HUDEP-2 (cell line): Measurements from ENCODE around the gene SMG5.
"Not testable (repeated sequence)": the region's sequence is repeated elsewhere in the genome, so short reads cannot be mapped to it uniquely, and the experiment has no call there.

Experiments used
- DNase-seq, 76 experiments: peaks; one replicate each; lab custom pipeline; 2025; ENCODE audit not compliant: unreplicated experiment in 76 of 76; lab: John Stamatoyannopoulos, UW

Gene SMG5

DNA sequence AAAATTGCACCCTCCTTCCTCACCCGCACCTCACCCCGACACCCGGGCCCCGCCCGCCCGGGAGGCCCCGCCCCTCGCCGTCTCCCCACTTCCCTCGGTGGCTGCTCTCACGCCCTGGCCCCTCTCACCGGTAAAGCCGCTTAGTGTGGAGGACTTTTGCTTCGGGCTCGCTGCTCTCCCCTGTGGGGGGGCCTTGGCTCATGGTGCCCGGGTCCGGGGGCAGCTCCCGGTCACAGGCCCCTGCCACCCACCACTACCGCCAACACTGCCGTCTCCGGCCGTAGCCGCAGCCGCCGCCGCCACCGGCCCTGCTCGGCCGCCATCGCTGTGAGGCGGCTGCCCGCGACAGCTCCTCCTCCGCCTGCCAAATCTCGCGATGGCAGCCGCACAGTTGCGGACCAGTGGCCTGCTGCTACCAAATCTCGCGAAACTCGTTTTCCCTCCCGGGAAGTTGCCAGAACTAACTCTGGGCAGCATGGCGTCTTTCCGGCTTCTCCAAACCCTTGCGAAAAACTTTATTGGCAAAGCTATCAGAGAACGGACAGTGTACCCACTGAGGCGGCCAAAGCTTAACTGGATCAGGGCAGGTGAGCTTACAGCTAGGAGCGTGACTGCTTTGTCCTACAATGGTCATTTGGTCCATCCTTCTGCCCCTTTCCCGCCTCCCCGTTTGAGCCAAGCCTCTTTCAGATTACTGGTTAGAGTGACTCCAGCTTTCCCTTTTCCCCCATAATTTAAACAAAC lies at the start of gene SMG5:
Gene SMG5 (minus strand): TSS at position 347 of the 744 bp plus-strand sequence. CDS start 145 bp downstream, at position 202.
- DNase-seq = peak in 75 of 76 experiments; percentile 59 to 99 (median 94)

DNA sequence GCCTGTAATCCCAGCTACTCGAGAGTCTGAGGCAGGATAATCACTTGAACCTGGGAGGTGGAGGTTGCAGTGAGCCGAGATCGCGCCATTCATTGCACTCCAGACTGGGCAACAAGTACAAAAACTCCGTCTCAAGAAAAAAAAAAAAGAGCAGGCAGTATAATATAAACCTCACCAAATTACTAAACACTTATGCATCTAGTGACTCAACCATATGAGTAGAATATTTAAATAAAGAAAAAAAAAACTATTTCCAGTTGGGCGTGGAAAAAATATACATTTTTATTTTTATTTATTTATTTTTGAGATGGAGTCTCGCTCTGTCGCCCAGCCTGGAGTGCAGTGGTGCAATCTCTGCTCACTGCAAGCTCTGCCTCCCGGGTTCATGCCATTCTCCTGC lies 40.6 kb upstream of the SMG5 start:
- DNase-seq = not testable (repeated sequence)

DNA sequence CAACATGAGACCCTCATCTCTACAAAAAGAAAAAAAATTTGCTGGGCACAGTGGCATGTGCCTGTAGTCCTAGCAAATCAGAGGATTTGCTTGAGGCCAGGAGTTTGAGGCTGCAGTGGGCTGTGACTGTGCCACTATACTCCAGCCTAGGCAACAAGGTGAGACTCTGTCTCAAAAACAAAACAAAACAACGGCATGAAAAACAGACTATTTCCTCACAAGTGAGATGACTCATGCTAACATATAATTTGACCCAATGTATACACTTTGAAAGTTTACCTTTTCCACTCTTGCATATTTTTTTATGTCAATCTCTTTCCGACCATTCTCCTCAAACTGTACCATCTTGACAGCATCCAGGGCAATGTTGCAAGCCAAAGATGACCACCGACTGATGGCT lies 37.9 kb upstream of the SMG5 start:
- no peak for DNase-seq

DNA sequence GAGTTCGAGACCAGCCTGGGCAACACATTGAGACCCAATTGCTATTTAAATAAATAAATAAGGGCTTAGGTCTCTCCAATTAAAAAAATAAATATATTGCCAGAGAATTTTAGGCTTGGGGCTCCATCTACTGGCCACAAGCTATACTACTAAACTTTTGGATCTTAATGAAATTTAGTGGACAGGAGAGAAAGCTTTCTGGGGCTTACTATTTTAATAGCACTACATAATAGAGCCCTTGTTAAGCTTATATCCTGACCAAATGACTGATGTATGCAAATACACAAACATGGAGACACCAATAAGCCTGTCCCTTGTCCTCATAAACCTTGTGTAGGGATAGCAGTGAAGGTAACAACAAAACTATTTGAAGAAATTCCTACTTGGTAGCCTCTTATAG lies 37.0 kb upstream of the SMG5 start:
- DNase-seq = peak in 7 of 76 experiments; percentile 2 to 17 (median 7)

DNA sequence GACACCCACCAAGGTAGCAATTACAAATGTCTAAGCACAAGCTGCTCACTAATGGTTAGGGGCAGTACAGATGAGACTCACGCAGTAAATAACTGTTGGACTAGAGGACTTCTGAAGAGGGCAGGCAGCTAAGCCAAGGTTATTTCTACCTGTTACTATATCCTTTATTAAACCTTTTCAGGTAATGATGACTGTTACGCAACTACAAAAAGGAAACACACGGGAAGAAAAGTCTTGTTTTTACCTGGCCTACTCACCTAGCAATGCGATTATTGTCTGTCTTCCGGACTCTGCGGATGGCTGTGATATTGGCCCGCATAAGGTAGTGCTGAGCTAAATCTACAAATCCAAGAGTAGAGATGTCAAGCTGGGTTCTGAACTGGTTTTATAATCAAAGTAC lies 34.3 kb upstream of the SMG5 start:
- DNase-seq = no peak

GRCh38 chr1:156310962-156311361 lies 28.3 kb upstream of the SMG5 start:
- no peak for DNase-seq

DNA sequence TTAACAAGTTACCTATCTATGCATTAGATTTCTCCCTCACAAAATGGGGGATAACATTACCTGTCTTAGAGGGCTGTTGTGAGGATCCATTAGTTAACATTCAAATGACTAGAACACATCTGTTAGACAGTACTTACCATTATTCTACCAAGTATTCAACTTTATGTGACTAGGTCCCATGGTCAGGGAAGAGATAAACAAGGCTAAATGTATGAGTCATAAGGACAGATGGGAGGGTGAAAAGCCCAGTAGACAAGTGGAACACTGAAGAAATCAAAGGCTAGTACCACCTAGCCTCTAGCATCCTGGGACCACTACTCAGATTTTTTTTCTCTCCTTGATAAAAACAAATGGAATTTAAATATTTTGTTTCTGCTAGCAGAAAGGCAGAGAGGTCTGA lies 25.5 kb upstream of the SMG5 start:
- DNase-seq = no peak

- DNase-seq = no peak
Measured at GRCh38 chr1:156305215-156305614, 22.6 kb upstream of the SMG5 start.

- no peak for DNase-seq
Measured at GRCh38 chr1:156303241-156303640, 20.6 kb upstream of the SMG5 start.

DNA sequence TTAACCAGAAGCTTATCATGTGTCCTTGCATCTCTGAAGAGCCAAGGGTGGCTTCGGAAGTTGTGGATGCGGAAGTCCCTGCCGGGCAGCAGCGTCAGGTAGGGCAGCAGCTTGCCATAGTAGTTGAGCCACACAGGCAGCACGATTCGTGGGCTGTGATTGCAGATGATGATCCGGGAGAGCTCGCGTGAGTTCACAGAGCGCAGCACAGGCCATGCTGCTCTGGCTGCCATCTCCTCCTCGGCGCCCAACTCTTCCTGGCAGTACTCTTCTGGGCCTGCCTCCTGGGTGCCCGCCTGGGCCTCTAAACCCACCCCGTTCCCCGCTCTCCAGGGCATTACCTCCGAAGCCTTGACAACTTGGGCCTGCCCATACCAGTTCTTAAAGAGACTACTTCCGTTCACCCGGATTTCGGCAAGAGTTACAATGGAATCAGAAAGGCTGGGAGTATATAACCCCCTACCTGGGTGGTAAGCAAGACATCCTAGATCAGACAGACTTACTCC lies 16.3 kb upstream of the SMG5 start, which contains the start of gene VHLL:
Gene VHLL (minus strand): TSS at position 456 of the 506 bp plus-strand sequence. CDS start 118 bp downstream, at position 338.
- DNase-seq = no peak

GRCh38 chr1:156295391-156295947 lies 12.8 kb upstream of the SMG5 start, which contains the start of gene GLMP:
TSS of gene GLMP (minus strand) at chr1:156295679. CDS start at chr1:156295645, 34 bp downstream.
- peak in 65 of 76 experiments; percentile 3 to 68 (median 36) for DNase-seq

DNA sequence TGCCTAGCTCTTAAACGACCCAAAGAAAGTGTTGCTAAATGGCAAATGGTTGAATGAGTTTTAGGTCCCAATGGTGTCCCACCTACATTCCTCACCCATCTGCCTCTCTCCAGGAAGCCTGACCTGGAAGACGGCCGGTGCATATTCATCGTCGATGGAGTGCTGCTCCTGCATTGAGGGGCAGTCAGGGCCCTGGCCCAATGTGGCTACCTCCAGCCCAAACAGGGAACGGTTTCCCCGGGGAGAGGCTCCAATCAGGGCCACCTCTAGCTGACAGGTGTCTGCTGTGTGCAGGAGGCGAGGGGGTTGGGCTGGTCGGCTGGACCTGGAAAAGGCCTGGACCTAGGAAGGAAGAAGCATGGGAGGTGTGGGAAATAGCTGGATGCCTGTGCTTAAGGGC lies 11.3 kb upstream of the SMG5 start:
- DNase-seq = no peak

- DNase-seq = no peak
Measured at GRCh38 chr1:156293098-156293434, 10.4 kb upstream of the SMG5 start.

- peak in 60 of 76 experiments; percentile 3 to 75 (median 48) for DNase-seq
Measured at GRCh38 chr1:156291226-156292061, 8.8 kb upstream of the SMG5 start.

- DNase-seq = no peak
Measured at GRCh38 chr1:156289857-156290256, 7.2 kb upstream of the SMG5 start.

DNA sequence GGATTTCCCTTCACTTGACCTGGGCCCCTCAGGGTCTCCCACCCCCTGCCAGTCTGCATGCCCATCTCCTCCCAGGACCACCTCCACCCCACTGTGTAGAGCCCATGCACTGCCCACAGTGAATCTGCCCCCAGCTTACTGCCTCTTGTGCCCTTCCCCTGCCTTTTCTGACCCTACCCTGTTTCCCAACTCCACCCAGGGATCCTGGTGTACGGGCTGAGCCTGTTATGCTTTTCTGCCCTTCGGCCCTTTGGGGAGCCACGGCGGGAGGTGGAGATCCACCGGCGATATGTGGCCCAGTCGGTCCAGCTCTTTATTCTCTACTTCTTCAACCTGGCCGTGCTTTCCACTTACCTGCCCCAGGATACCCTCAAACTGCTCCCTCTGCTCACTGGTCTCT lies 3.4 kb upstream of the SMG5 start:
- DNase-seq = no peak

GRCh38 chr1:156285437-156285836 lies 2.8 kb upstream of the SMG5 start:
- DNase-seq = no peak

DNA sequence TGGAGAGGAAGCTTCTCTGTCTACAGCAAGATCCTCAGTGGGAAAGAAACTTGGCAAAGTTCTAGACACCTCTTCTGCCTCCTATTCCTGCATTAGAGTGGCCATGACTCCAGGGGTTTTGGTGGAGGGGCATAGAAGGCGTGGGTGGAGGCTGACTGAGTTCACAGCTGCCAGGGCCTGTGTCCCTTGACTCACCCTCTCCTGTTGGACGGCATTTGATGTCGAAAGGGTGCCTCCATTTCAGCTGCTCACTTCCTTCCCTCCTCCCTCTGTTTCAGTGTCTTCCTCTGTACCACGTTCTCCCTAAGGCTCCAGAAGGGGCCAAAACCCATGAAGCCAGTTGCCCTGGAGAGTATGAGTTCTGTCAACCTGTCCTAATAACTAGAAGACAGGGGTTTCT lies 2.1 kb upstream of the SMG5 start:
- no peak for DNase-seq

DNA sequence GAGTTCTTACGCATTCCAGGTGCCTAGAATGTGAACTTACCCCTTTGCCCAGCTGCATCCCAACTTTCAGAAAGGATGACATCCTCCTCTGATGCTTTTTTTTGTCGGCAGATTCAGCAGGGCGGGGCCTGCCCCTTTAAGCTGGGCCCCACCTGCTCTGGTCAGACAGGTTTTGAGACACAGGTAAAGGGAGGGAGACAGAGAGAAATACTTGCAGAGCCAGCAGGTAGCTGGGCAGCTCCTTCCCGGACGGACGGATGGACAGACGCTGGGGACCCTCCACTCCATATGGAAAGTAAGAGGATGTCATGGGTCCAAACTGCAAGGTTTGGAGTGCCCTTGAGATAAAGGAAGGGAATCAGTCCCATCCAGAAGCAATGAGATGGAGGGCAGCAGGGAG lies 1.5 kb upstream of the SMG5 start, which contains the start of gene TMEM79:
Gene TMEM79 (plus strand): TSS at position 214 of the 400 bp plus-strand sequence. CDS start 902 bp downstream, outside the sequence.
- DNase-seq = no peak

- no peak for DNase-seq
Measured at GRCh38 chr1:156283521-156283920, 896 bp upstream of the SMG5 start.
